GM18907 (cell line): ENCODE data around the gene DDI1.

Source experiments
- ATAC-seq: cut with Tn5 transposase; IDR thresholded peaks from one replicate; pipeline ENCODE4 v1.9.1; 2021; ENCODE audit warnings: mild to moderate bottlenecking, moderate library complexity; ENCODE audit not compliant: unreplicated experiment

Gene DDI1

DNA sequence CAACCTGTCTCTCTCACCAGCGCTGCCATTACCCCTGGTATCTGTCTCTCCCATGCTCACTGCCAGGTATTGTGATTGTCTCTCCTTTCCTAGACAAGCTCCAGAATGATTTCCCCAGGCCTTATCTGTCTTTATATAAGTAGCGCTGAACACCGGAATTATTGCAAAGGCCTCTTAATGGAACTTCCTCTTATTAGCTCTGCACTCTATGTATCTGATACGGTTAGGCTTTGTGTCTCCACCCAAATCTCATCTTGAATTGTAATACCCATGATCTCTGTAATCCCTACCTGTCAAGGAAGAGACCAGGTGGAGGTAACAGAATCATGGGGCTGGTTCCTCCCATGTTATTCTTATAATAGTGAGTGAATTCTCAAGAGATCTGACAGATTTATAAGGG is 39.3 kb downstream of the DDI1 start:
- ATAC-seq: no peak

DNA sequence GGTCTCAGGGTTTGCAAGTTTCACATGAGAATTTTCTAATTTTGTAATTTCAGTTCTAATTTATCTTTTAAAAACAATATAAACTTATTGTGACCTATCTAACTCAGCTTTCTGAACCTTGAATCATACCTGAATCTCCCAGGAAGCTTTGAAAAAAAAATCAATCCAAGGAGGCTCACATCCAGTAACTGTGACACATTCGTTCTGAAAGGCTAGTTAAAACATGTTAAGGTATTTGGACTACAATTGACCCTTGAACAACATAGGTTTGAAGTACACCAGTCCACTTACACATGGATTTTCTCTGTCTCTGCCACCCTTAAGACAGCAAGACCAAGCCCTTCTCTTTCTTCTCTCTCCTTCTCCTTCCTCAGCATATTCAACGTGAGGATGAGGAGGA is 40.0 kb downstream of the DDI1 start:
- no peak for ATAC-seq

DNA sequence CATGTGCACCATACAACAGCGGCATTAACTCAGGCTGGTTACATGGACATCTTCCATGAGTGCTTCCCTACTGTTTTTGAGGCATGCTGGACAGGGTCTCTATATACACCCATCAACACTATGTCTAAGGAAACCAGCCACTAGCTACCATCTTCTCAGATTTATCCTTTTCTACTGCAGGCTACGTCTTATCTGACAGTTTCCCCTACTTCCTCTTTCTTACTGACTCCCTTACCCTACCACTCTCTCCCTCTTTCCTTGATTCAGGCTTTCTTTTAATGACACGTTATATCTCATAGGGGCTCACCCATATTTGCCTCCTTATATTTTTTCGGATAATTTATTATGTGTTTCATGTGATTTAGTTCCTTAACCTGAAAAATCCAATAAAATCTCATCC is 41.8 kb downstream of the DDI1 start:
- no peak for ATAC-seq

DNA sequence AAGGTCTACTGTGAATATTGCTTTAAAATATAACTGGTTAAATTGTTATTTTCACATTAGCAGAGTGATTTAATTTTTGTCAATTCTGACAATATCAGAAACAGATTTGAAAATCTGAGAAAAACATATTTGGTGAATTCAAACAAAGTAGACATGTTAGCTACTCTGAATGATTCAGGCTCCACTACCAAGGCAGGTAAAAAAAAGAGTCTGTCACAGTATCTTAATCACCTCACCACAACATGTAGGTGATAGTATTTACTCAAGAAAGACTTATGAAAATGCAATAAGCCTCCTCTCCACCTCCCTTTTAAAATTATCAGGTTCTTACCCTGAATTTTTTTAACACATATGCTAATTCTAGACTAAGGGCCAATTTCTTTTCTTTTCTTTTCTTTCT is 42.6 kb downstream of the DDI1 start:
- ATAC-seq: no peak

DNA sequence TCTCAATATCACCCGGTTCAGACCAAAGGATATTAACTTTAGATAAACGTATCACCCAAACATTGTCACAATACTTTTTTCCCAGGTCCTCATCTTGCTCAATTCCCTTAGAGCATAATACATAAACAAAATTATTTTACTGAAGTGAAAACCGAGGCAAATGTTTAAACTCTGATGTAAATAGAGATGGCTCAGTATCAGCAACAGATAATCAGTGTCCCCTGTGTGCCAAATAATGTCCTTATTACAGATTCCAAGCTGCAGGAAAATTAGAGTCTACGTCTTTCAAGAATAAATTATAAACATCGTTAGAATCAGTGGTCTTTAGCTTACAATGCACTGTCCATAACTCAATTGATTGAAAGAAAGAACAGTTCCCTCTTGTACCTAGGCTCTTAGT is 50.2 kb downstream of the DDI1 start:
- no peak for ATAC-seq
